T-helper 17 cell (primary cell): ENCODE measurements around the gene RBP5. TPM values are rescaled to one million over a fixed set of nuclear protein-coding genes. Genes with fewer than 3 reads are reported as not detected.
A peak's percentile ranks its signal among the peaks of the same experiment; 100 is the strongest.

Experiments used
- ATAC-seq: fragments of 150-1000 bp; cut with Tn5 transposase; 2 replicates; pipeline ENCODE4 v1.10.0; 2021; ENCODE audit warnings: mild to moderate bottlenecking, moderate library complexity
- DNase-seq, 3 donors: peaks; one replicate each; pipeline versions ENCODE4 v3.0.0 to v3.0.0-alpha.2; 2020 to 2021
- H3K9me3 ChIP-seq: one replicate; pipeline ENCODE4 v1.7.0; 2013; ENCODE audit warnings: low read length, mild to moderate bottlenecking; ENCODE audit not compliant: control insufficient read depth, poor library complexity, severe bottlenecking
- H3K27ac Mint-ChIP-seq: one replicate; pipeline ENCODE4 v1.8.0; 2022; ENCODE audit warnings: mild to moderate bottlenecking, moderate library complexity, mixed read lengths
- H3K27me3 Mint-ChIP-seq: one replicate; pipeline ENCODE4 v1.8.0; 2022; ENCODE audit warnings: mixed read lengths
- H3K36me3 Mint-ChIP-seq: one replicate; pipeline ENCODE4 v1.8.0; 2022; ENCODE audit warnings: low read depth, mixed read lengths
- H3K4me1 Mint-ChIP-seq: one replicate; pipeline ENCODE4 v1.8.0; 2022; ENCODE audit warnings: mild to moderate bottlenecking, mixed read lengths
- H3K4me3 Mint-ChIP-seq: one replicate; pipeline ENCODE4 v1.8.0; 2022; ENCODE audit warnings: mild to moderate bottlenecking, moderate library complexity, mixed read lengths
- total RNA-seq, 4 donors: library from RNA in 2 of 4; stranded (reverse) in 2 of 4; gene quantifications; one replicate each; pipeline ENCODE4 v1.2.3 and lab custom pipeline; 2022 to 2026

Gene RBP5
- not detected for total RNA-seq
- total RNA-seq (lab: John Stamatoyannopoulos, UW): 0.60 to 0.93 reads per million in 2 donors

DNA sequence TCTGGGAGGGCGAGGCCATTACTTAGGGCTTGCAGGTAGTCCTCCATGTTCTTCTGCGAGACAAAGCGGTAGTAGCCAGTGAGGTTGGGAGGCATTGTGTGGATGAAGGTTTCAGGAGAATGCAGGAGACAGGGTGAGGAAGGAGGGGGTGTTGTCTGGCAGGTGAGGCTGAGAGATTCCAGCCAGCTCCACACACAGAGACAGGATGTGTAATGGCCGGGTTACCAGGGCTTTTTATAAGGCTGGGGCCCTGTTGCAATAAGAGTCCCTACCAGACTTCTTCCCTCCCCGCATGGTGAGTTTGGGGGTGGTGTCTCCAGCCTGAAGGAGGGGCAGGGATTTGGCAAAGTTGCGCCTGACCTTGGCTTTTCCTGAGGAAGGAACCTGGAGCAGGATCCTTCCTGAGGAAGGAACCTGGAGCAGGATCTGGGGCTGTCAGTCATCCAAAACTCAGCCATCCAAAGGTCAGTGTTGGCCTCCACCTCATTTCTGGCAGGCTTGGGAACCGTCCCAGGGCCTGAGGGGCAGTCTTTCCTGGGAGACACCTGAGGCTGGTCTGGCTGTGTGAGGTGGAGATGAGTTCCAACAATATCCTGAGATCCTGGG is at the start of gene RBP5:
Gene RBP5, minus strand, starts transcription at position 209 of the 606 bp plus-strand sequence. Its CDS starts 114 bp downstream, at position 95.
- Mint-ChIP-seq H3K4me3 (peak within 1 kb of the TSS; percentile 98), H3K36me3 (peaks cover 2% of the 10 kb centered on the region), H3K4me1 (peaks cover 33% of the 10 kb centered on the region), H3K27me3 (no peaks in the 10 kb centered on the region), H3K27ac (peak within 1 kb of the TSS; percentile 97)
- DNase-seq: no peak
- ATAC-seq: no peak
- no peaks in the 10 kb centered on the region for H3K9me3 ChIP-seq

- Mint-ChIP-seq H3K36me3 (no peaks in the 10 kb centered on the region), H3K4me1 (no peaks in the 10 kb centered on the region), H3K27ac (no peak overlapping the region), H3K4me3 (no peak overlapping the region), H3K27me3 (peaks cover 46% of the 10 kb centered on the region)
- DNase-seq (no peak), ATAC-seq (no peak)
- H3K9me3 ChIP-seq: no peaks in the 10 kb centered on the region
These were observed 49.8 kb upstream of the RBP5 start for GRCh38 chr12:7178481-7178880.

DNA sequence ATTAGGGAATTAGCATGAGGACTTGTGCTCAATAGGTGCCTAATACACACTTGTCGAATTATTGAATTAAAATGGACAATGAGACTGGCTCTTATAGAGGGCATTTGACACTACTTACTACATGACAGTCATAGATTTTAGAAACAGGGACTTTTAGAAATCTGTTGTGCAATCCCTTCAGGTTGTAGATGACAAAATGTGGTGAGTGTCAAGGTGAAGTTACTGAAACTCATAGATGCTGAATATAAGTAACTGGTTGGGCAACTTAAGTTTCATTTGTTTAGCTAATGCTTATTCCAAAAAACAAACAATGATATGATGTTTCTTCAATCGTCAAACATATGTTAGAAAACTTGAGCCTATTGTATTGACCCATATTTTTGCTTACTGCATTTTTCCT is 47.9 kb upstream of the RBP5 start:
- H3K36me3 Mint-ChIP-seq: no peaks in the 10 kb centered on the region
- no peaks in the 10 kb centered on the region for H3K9me3 ChIP-seq
- no peak for ATAC-seq
- no peak for DNase-seq
- H3K27me3 Mint-ChIP-seq: peaks cover 38% of the 10 kb centered on the region
- no peaks in the 10 kb centered on the region for H3K4me1 Mint-ChIP-seq
- H3K4me3 Mint-ChIP-seq: no peak overlapping the region
- no peak overlapping the region for H3K27ac Mint-ChIP-seq

DNA sequence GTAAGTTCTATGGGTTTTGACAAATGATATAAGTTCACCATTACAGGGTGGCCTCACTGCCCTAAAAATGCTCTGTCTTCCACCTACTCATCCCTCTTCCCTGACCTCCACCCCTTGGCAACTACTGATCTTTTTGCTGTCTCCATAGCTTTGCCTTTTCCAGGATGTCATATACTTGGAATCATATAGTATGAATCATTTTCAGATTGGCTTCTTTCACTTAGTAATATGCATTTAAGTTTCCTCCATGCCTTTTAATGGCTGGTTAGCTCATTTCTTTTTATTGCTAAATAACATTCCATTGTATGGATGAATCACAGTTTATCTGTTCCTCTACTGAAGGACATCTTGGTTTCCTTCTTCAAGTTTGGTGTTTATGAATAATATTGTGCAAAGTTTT is 46.8 kb upstream of the RBP5 start:
- Mint-ChIP-seq H3K4me3 (no peak overlapping the region), H3K4me1 (no peaks in the 10 kb centered on the region), H3K36me3 (no peaks in the 10 kb centered on the region), H3K27me3 (peaks cover 32% of the 10 kb centered on the region), H3K27ac (no peak overlapping the region)
- H3K9me3 ChIP-seq: no peaks in the 10 kb centered on the region
- ATAC-seq (no peak), DNase-seq (no peak)

DNA sequence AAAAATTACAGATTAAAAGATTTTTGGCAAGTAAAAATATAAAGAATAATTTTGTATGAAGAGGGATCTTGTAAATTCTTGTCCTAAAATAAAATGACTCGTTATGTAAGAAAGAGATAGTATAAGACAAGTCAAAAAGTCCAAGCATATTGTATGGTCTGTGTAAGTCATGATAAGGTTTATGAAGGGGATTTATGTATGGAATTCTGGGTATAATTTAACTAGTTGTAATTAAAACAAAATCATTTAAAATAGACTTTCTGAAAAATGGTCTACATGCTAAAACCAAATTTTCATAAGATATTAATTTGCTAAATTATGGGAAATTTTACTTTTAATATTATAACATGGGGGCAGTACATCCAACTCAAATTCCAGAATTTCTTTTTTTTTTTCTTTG is 43.2 kb upstream of the RBP5 start:
- H3K4me3 Mint-ChIP-seq: no peak overlapping the region
- DNase-seq (no peak), ATAC-seq (no peak)
- peaks cover 13% of the 10 kb centered on the region for H3K27me3 Mint-ChIP-seq
- no peaks in the 10 kb centered on the region for H3K4me1 Mint-ChIP-seq
- no peak overlapping the region for H3K27ac Mint-ChIP-seq
- peaks cover 4% of the 10 kb centered on the region for H3K9me3 ChIP-seq
- H3K36me3 Mint-ChIP-seq: peaks cover 3% of the 10 kb centered on the region

DNA sequence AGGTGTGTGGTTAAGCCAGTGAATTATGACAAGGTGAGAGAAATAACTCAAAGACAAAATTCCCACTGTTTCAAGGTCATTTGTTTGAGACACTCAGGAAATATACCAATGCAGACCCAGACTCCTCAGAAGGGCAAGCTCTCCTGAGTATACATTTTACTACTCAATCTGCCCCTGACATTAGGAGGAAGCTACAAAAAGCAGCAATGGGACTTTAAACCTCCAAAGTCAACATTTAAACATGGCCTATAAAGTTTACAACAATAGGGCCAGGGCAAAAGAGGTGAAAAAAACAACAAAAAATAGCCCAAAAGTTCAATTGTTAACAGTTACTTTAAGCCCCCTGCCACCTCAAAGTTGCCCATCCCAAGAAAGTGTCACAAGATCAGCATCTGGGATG is 41.3 kb upstream of the RBP5 start:
- ATAC-seq (no peak), DNase-seq (no peak)
- H3K36me3 Mint-ChIP-seq: peaks cover 3% of the 10 kb centered on the region
- H3K27me3 Mint-ChIP-seq: peaks cover 20% of the 10 kb centered on the region
- no peak overlapping the region for H3K27ac Mint-ChIP-seq
- H3K4me1 Mint-ChIP-seq: no peaks in the 10 kb centered on the region
- H3K9me3 ChIP-seq: peaks cover 4% of the 10 kb centered on the region
- no peak overlapping the region for H3K4me3 Mint-ChIP-seq

DNA sequence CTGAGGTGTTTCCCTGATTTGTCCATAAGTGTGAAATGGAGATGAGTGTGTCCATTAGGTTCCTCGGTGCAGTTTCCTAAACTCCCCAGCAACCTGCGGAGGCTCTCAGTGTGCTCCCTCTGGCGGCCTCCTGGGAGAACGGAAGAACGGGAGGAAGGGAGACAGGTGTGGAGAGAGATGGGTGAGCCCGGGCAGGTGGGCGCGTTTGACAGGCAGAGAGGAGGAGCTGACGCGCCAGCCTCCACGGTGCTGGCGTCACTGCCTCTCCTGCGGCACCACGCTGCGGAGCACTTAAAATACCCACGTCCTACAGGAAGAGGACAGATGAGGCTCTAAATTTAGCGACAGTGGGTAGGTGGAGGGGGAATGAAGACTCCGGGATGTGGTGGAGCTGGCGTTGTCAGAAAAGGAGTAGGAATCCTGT is 34.0 kb upstream of the RBP5 start:
- H3K4me3 Mint-ChIP-seq: peak overlapping the region; percentile 76
- H3K36me3 Mint-ChIP-seq: peaks cover 3% of the 10 kb centered on the region
- H3K27ac Mint-ChIP-seq: no peak overlapping the region
- DNase-seq (no peak), ATAC-seq (peak; percentile 55)
- peaks cover 12% of the 10 kb centered on the region for H3K4me1 Mint-ChIP-seq
- H3K27me3 Mint-ChIP-seq: peaks cover 41% of the 10 kb centered on the region
- H3K9me3 ChIP-seq: no peaks in the 10 kb centered on the region

DNA sequence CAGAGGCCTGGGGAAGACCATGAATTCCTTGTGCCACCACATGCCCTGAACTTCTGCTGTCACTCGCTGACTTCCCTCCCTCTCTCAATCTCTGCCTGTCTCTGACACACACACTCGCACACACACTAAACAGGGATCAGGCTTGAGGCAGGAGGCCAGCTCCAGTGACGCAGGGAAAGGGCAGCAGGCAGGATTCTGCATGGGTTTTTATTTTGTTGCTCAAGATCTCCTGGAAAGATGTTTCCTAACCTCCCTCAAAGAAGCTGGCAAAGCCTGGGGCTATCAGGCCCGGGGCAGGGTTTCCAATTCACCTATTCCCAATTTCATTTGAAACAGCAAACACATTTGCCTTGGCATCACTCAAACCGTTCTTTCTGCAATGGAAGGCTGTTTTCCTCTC is 33.1 kb upstream of the RBP5 start:
- Mint-ChIP-seq H3K27ac (peak overlapping the region; percentile 29), H3K36me3 (peaks cover 3% of the 10 kb centered on the region)

GRCh38 chr12:7161327-7161726 is 32.6 kb upstream of the RBP5 start:
- Mint-ChIP-seq H3K36me3 (peaks cover 3% of the 10 kb centered on the region), H3K27ac (peak overlapping the region; percentile 29), H3K4me3 (no peak overlapping the region), H3K27me3 (peaks cover 36% of the 10 kb centered on the region), H3K4me1 (peaks cover 12% of the 10 kb centered on the region)
- ATAC-seq (no peak), DNase-seq (no peak)
- H3K9me3 ChIP-seq: no peaks in the 10 kb centered on the region

More for the DNA sequence above, 33.1 kb upstream of the RBP5 start:
- Mint-ChIP-seq H3K4me1 (peaks cover 12% of the 10 kb centered on the region), H3K4me3 (no peak overlapping the region), H3K27me3 (peaks cover 40% of the 10 kb centered on the region)
- ATAC-seq (no peak), DNase-seq (no peak)
- no peaks in the 10 kb centered on the region for H3K9me3 ChIP-seq

DNA sequence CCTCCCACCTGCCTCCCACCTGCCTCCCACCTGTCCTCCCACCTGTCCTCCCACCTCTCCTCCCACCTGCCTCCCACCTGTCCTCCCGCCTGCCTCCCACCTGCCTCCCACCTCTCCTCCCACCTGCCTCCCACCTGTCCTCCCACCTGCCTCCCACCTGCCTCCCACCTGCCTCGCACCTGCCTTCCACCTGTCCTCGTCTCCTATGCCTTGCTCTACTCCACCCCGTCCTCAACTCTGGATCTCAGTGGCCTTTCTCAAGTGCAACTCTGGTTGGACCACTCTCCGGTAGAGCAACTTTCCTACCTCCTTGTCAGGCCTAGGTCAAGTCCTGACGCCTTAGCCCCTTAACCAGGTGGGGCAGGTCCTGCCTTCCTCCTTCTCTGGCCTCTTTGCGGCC is 31.5 kb upstream of the RBP5 start:
- H3K4me1 Mint-ChIP-seq: peaks cover 12% of the 10 kb centered on the region
- ATAC-seq (no peak), DNase-seq (no peak)
- H3K27me3 Mint-ChIP-seq: peaks cover 24% of the 10 kb centered on the region
- peaks cover 3% of the 10 kb centered on the region for H3K36me3 Mint-ChIP-seq
- H3K9me3 ChIP-seq: no peaks in the 10 kb centered on the region
- H3K27ac Mint-ChIP-seq: no peak overlapping the region
- no peak overlapping the region for H3K4me3 Mint-ChIP-seq

DNA sequence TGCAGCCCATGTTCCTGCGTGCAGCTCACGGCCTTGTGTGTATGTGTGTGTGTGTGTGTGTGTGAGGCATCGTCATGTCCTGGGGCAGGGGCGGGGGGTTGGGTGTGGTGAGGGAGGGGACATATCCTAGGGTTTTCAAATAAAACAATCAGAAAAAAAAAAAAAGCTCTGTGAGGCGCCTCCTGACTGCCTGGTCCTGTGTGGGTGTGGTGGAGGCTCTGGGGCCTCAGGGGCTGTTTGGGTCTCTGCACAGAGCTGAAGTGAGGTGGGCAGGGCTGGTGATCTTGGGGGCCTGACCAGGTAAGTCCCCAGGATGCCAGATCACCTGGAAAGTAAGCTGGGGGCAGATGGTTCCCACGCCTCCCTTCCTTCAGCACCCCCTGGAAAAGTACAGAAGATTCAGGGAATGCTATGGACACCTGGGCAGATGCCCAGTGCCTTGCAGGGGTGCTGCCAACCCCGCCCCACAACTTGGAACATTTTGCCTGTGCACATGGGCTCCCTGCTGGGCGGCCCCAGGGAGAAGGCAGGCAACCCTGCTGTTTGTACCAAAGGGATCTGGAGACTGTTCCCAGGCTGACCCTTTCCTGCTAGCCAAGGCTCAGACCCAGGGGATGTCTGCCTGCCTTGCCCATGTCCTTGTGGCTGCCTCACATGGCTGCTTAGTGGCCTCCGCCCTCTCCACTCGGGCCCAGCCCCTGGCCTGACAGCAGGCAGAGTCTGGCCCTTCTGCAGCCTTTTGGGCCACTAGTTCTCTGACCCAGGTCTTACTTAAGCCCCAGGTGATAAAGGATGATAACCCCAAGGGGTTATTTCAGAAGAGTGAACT is 30.3 kb upstream of the RBP5 start:
- H3K4me1 Mint-ChIP-seq: peaks cover 12% of the 10 kb centered on the region
- H3K4me3 Mint-ChIP-seq: no peak overlapping the region
- H3K9me3 ChIP-seq: no peaks in the 10 kb centered on the region
- DNase-seq (no peak), ATAC-seq (no peak)
- H3K27me3 Mint-ChIP-seq: peaks cover 20% of the 10 kb centered on the region
- peaks cover 9% of the 10 kb centered on the region for H3K36me3 Mint-ChIP-seq
- H3K27ac Mint-ChIP-seq: no peak overlapping the region

DNA sequence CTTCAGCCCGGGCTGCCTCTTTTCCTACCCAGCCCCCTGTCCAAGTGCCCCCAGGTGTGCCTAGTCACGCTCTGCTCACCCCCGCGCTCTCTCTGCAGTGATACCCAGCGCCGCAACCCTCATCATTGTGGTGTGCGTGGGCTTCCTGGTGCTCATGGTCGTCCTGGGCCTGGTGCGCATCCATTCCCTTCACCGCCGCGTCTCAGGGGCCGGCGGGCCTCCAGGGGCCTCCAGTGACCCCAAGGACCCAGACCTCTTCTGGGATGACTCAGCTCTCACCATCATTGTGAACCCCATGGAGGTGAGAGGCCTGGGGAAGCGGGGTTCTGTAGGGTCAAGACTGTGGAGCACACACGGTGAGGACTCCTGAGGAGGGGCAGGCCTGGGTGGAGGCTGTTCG is 28.7 kb upstream of the RBP5 start:
- Mint-ChIP-seq H3K36me3 (peaks cover 9% of the 10 kb centered on the region), H3K27me3 (peaks cover 7% of the 10 kb centered on the region), H3K4me1 (peaks cover 7% of the 10 kb centered on the region), H3K4me3 (no peak overlapping the region), H3K27ac (no peak overlapping the region)
- ATAC-seq (no peak), DNase-seq (no peak)
- H3K9me3 ChIP-seq: no peaks in the 10 kb centered on the region

DNA sequence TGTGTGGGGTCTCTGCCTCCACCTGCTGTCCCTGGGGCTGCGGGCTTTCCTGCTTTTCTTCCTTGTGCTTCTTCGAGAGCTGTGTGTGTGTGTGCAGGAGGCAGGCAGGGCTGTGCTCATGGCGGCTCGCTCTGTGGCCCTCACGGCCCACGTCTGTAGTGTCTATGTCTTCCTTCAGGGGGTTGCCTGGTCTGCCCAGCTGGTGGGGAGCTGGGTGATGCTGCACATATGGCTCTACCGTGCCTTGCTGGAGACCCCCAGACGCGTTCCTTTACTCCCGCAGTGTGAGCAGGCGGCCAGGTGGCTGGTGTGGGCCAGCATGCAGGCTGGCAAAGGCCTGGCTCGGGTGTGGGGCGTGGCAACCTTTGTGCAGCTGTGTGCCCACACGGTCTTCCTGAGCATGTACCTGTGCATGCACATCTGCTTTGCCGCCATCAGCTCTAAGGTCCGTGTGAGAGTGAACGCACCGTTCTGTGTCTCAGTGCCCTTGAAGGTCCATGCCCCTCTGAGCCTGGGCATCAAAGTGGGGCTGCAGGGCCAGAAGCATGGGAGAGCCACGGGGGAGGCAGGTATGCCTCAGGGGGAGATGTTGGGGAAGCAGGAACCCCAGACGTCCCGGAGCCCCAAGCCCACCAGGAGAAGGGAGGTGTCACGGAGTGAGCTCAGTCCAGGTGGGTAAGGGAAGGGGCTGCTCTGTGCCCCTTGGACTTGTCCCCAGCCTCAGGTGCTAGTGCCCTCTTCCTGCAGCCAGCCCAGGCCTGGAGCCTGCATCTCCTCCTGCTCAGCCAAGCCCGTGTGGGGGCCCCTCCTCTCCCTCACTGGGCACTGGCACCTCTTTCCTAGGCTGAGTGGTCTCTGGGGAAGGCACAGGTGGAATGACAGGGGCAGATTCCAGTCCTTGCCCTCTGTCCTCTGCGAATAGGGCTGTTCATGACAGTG is 27.8 kb upstream of the RBP5 start:
- Mint-ChIP-seq H3K4me3 (no peak overlapping the region), H3K27ac (no peak overlapping the region), H3K4me1 (peaks cover 4% of the 10 kb centered on the region), H3K27me3 (no peaks in the 10 kb centered on the region), H3K36me3 (peaks cover 9% of the 10 kb centered on the region)
- H3K9me3 ChIP-seq: no peaks in the 10 kb centered on the region
- no peak for DNase-seq
- ATAC-seq: no peak
